H1 (cell line): ENCODE data around the gene UFD1. TPM values are rescaled to one million over a fixed set of nuclear protein-coding genes. Genes with fewer than 3 reads are reported as not detected.

Experiments
- TAF7 ChIP-seq: optimal IDR thresholded peaks from 2 replicates; pipeline ENCODE3; 2011; ENCODE audit warnings: low read depth, mild to moderate bottlenecking, inconsistent platforms, low read length, moderate library complexity, borderline replicate concordance
- polyA plus RNA-seq, 7 experiments: library from polyadenylated mRNA; depleted of rRNA in 3 of 7; stranded (reverse) in 5 of 7; unstranded in 2 of 7; fragments of >200 nt in 5 of 7; fragments of 200-250 nt in 2 of 7; gene quantifications; 1 replicate in 5 of 7; 2 replicates in 1 of 7; 4 replicates in 1 of 7; pipeline versions ENCODE4 v1.2.1 to v1.2.3, GENCODE V29; 2011 to 2013; ENCODE audit warnings: missing spikeins in 2 of 7, mixed read lengths in 2 of 7
- total RNA-seq: library from RNA; stranded (reverse); fragmentation: NEBNext Ultra II Directional; extraction: Animal tissue kit (Norgen Biotek cat#: 25700); gene quantifications from 2 replicates; pipeline ENCODE4 v1.2.1, GENCODE V29; 2021

UFD1 gene
- total and polyA plus RNA-seq, 2 of the 8 experiments (the other 6 are each of a cell fraction or from before 2014, with no cell fraction given) = 74.6 to 116 TPM

DNA sequence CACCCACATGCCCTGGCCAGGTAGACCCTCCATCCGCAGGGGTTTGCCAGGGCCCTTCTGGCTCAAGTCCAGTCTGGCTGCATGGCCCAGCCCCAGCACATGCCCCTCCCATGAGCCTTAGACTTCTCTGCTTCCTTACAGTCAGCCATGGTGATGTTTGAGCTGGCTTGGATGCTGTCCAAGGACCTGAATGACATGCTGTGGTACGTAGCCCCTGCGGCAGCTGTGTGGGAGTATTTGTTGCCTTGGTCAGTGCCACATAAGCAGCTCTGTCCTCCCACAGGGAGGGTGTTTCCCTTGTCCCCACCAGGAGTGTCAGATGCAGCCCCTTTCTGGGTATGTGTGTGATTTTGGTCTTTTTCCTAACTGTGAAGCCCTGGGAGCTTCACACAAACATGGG is 18.3 kb upstream of the UFD1 start (continued):
- no peak for TF ChIP-seq TAF7
